GM12878 (cell line): ENCODE data around the gene TUBB1. TPM values are rescaled to one million over a fixed set of nuclear protein-coding genes. Genes with fewer than 3 reads are reported as not detected.

Source experiments
- ATAC-seq: fragments of 200-7000 bp; cut with Tn5 transposase; 3 replicates; pipeline ENCODE4 v1.9.1; 2020; ENCODE audit warnings: mild to moderate bottlenecking, moderate library complexity
- BruUV-seq: library from RNA; stranded (reverse); fragments of 400-500 nt; replicated peaks from 2 replicates; lab custom pipeline; 2021; lab: Mats Ljungman, UMichigan
- CTCF ChIA-PET: fragments of 300-600 bp; sonication (Branson Sonifier 250); formaldehyde crosslinking; extraction: SDS; loops from one replicate; lab custom pipeline; 2021; ENCODE audit warnings: inconsistent platforms; lab: Yijun Ruan, JAX
- POLR2A ChIA-PET: fragments of 350-600 bp; formaldehyde crosslinking; extraction: SDS; loops from one replicate; lab custom pipeline; 2021; ENCODE audit warnings: inconsistent platforms; lab: Charles Lee
- RAD21 ChIA-PET: fragments of 300-600 bp; sonication (Branson Sonifier 250); formaldehyde crosslinking; loops from one replicate; lab custom pipeline; 2023; ENCODE audit warnings: antibody characterized with exemption; ENCODE audit not compliant: unreplicated experiment; lab: Charles Lee
- SMC1A ChIA-PET: fragments of 300-600 bp; sonication (Branson Sonifier 250); formaldehyde crosslinking; loops from one replicate; lab custom pipeline; 2023; ENCODE audit not compliant: unreplicated experiment, uncharacterized antibody; lab: Charles Lee
- DNase-seq: peaks from one replicate; pipeline ENCODE4 v3.0.0-alpha.2; 2011; ENCODE audit warnings: low read depth, low spot score
- FAIRE-seq: peaks from 3 replicates; lab custom pipeline; 2011; peaks lifted over from hg19 to GRCh38; lab: Jason Lieb, UNC
- H2AFZ ChIP-seq: 2 replicates; pipeline ENCODE4 v1.6.0; 2011; ENCODE audit warnings: low read depth, low read length, control low read depth; ENCODE audit not compliant: control insufficient read depth
- H3K27ac ChIP-seq: 2 replicates; pipeline ENCODE4 v1.5.1; 2011; ENCODE audit warnings: control low read depth; ENCODE audit not compliant: control insufficient read depth, insufficient read depth
- H3K27me3 ChIP-seq, 2 experiments: replicated peaks in 1 of 2; 2 replicates each; pipeline versions ENCODE4 v1.6.0 to v1.6.1; 2011; ENCODE audit warnings: low read length in 1 of 2; ENCODE audit not compliant: control insufficient read depth in 2 of 2, insufficient read depth in 2 of 2
- H3K36me3 ChIP-seq, 2 experiments: 2 replicates each; pipeline ENCODE4 v1.5.1; 2011; ENCODE audit warnings: low read length in 1 of 2; ENCODE audit not compliant: control insufficient read depth in 2 of 2, insufficient read depth in 2 of 2
- H3K4me1 ChIP-seq: 2 replicates; pipeline ENCODE4 v1.6.1; 2011; ENCODE audit warnings: mild to moderate bottlenecking, low read length, moderate library complexity, mixed read lengths; ENCODE audit not compliant: control insufficient read depth, insufficient read depth
- H3K4me2 ChIP-seq: 2 replicates; pipeline ENCODE4 v1.6.0; 2011; ENCODE audit warnings: control low read depth; ENCODE audit not compliant: control insufficient read depth, insufficient read depth
- H3K4me3 ChIP-seq: fragments of 200-600 bp; sonication (generic); 2 replicates; pipeline ENCODE4 v1.5.1; 2016
- H3K79me2 ChIP-seq: 2 replicates; pipeline ENCODE4 v1.6.0; 2011; ENCODE audit warnings: low read length; ENCODE audit not compliant: control insufficient read depth, insufficient read depth
- H3K9ac ChIP-seq: 2 replicates; pipeline ENCODE4 v1.8.0; 2011; ENCODE audit warnings: low read length, control low read depth, mixed read lengths; ENCODE audit not compliant: control insufficient read depth, insufficient read depth
- H3K9me3 ChIP-seq: replicated peaks from 3 replicates; pipeline ENCODE4 v1.5.1; 2011; ENCODE audit warnings: mild to moderate bottlenecking, low read length; ENCODE audit not compliant: control insufficient read depth, insufficient read depth
- H4K20me1 ChIP-seq: 2 replicates; pipeline ENCODE4 v1.6.0; 2011; ENCODE audit not compliant: control insufficient read depth, insufficient read depth
- HSF1 ChIP-seq: fragments of 150-350 bp; IDR thresholded peaks from 2 replicates; pipeline ENCODE4 v1.6.1; 2014; ENCODE audit warnings: mild to moderate bottlenecking, low read depth, low read length
- KAT2A ChIP-seq: conservative IDR thresholded peaks from 2 replicates; pipeline ENCODE4 v1.6.1; 2011; ENCODE audit warnings: low read depth, low read length; ENCODE audit not compliant: control insufficient read depth
- NFYB ChIP-seq: IDR thresholded peaks from 2 replicates; pipeline ENCODE4 v1.6.1; 2011; ENCODE audit warnings: low read depth, mild to moderate bottlenecking, low read length, improper control_type of control experiment, moderate library complexity; ENCODE audit not compliant: insufficient read depth
- RAD51 ChIP-seq: fragments of 450-650 bp; IDR thresholded peaks from 2 replicates; pipeline ENCODE4 v1.6.1; 2016; ENCODE audit warnings: moderate library complexity, mild to moderate bottlenecking, inconsistent platforms
- SKIL ChIP-seq: fragments of 450-650 bp; IDR thresholded peaks from 2 replicates; pipeline ENCODE4 v1.6.1; 2017; ENCODE audit warnings: mild to moderate bottlenecking, low read depth, inconsistent platforms; ENCODE audit not compliant: poor library complexity, severe bottlenecking
- SREBF2 ChIP-seq: IDR thresholded peaks from 2 replicates; pipeline ENCODE4 v1.6.1; 2012; ENCODE audit warnings: mild to moderate bottlenecking, low read length
- WGBS: methylation state at CpG from one replicate; pipeline ENCODE4 v1.1.6; 2016; ENCODE audit warnings: low lambda C conversion rate; ENCODE audit not compliant: insufficient replicate concordance, insufficient coverage; ENCODE audit errors: missing lambda C conversion rate; 5-methylcytosine and 5-hydroxymethylcytosine counted together
- in situ Hi-C: fragments of 300-500 bp; cut with MboI; formaldehyde crosslinking; loops from 9 replicates; pipeline ENCODE4 v1.14.3; 2018; ENCODE audit warnings: mixed read lengths
- intact Hi-C: fragments of 100-400 bp; cut with micrococcal nuclease; formaldehyde crosslinking; loops from one replicate; pipeline ENCODE4 v1.14.2; 2022; ENCODE audit not compliant: unreplicated experiment
- polyA plus RNA-seq, 11 experiments: library from polyadenylated mRNA; depleted of rRNA in 4 of 11; unstranded in 6 of 11; stranded (reverse) in 5 of 11; fragments of >200 nt; fragmentation: Nextera tagmentation in 4 of 11; fragmentation: Illumina TruSeq in 1 of 11; extraction: Ambion mirVana in 4 of 11; extraction: Trizol in 1 of 11; gene quantifications; 1 replicate in 1 of 11; 2 replicates in 10 of 11; pipeline versions ENCODE4 v1.2.1 to v1.2.3, GENCODE V29; 2011 to 2016; ENCODE audit warnings: inconsistent platforms in 2 of 11, missing spikeins in 2 of 11, low read depth in 1 of 11
- total RNA-seq, 4 experiments: library from RNA; depleted of rRNA in 3 of 4; stranded (reverse); fragments of >200 nt in 3 of 4; fragmentation: Illumina TruSeq in 1 of 4; extraction: Trizol in 1 of 4; gene quantifications; 2 replicates each; pipeline versions ENCODE4 v1.2.1 to v1.2.3, GENCODE V29; 2013 to 2021

Gene TUBB1
- total and polyA plus RNA-seq, 10 of the 15 experiments (the other 5 are each of a cell fraction or from before 2014, with no cell fraction given), result 0.02 to 0.20 (median 0.06) TPM; not detected in 3

- FAIRE-seq (no peak), ATAC-seq (no peak)
- in situ Hi-C loops, result no loop called here
- CTCF ChIA-PET, result interaction anchor here (1.6 kb wide), 1 partner anchor 9 kb away, joined by 4 read pairs; no protein-coding TSS in a partner anchor
- H3K4me1 ChIP-seq, result no peaks in the 10 kb centered on the region
- H3K79me2 ChIP-seq, result no peaks in the 10 kb centered on the region
- H3K27me3 ChIP-seq, result peaks cover 0 to 8% of the 10 kb centered on the region in 2 experiments; a peak in 2 of 4 replicates
- RAD21 ChIA-PET, result no interaction called here
- H3K27ac ChIP-seq, result no peak overlapping the region
- no peak overlapping the region for H3K4me2 ChIP-seq
- WGBS, result 0% methylated on average over 1 of the region's 1 CpG
- H4K20me1 ChIP-seq, result no peaks in the 10 kb centered on the region
- no peak overlapping the region for H2AFZ ChIP-seq
- no TSS peak for BruUV-seq
- POLR2A ChIA-PET, result no interaction called here
- SMC1A ChIA-PET, result interaction anchor here (0.8 to 1.0 kb wide), 2 partner anchors 16 to 18 kb away, joined by 3 to 4 read pairs; partner anchors contain the start of gene ATP5F1E
- H3K36me3 ChIP-seq, result no peaks in the 10 kb centered on the region
- no peak overlapping the region for H3K9ac ChIP-seq
- TF ChIP-seq RAD51 (no peak), SKIL (no peak), NFYB (no peak), KAT2A (no peak), SREBF2 (no peak), HSF1 (no peak)
- TF ChIP-seq, all 136 proteins: peak for 0
- Histone ChIP-seq H3K4me3 (no peak overlapping the region), H3K9me3 (no peaks in the 10 kb centered on the region)
- no peak for DNase-seq
- intact Hi-C loops, result no loop called here
Observed at GRCh38 chr20:59050437-59050836, 31.2 kb downstream of the TUBB1 start.
